ENCODE data around the gene RBM28. TPM values are rescaled to one million over a fixed set of nuclear protein-coding genes. Genes with fewer than 3 reads are reported as not detected.

Gene RBM28
- polyA plus RNA-seq, 1 donor (not counting 4 experiments of a cell fraction or from before 2014, with no cell fraction given), result 36.4 TPM

DNA sequence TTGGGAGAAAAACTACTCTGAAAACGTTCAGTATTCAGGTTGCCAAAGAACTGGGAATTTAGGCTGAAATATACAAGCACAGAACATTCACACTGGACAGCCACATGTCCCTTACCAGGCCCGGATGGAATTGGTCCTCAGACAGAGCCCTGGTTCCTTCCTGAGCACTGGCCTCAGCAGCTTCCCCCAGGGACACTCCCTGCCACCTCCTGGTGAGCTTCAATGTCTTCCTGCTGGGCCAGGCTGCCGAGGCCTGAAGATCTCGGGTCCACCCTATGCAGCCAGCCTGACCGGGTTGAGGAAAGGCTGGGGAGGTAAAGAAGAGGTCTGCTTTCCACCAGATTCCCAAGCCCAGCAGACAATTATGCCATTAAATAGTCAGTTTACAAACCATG lies 77.8 kb downstream of the RBM28 start:
- Histone ChIP-seq H3K9me3 (ENCODE audit: control insufficient read depth, low read depth, low read length) (no peaks in the 10 kb centered on the region), H2AFZ (ENCODE audit: control insufficient read depth, low read length) (no peak overlapping the region), H3K79me2 (ENCODE audit: control insufficient read depth, insufficient read depth, low read length) (no peaks in the 10 kb centered on the region), H4K20me1 (ENCODE audit: control insufficient read depth, extremely low read depth, insufficient read depth, low read length) (no peaks in the 10 kb centered on the region), H3K9me1 (ENCODE audit: control insufficient read depth, extremely low read depth, insufficient read depth, low read length) (no peaks in the 10 kb centered on the region), H3K9ac (ENCODE audit: control insufficient read depth, extremely low read depth, insufficient read depth, low read length) (no peak overlapping the region), H3K4me2 (ENCODE audit: control insufficient read depth, extremely low read depth, insufficient read depth, low read depth, low read length) (no peak overlapping the region), H3K27me3 (ENCODE audit: control insufficient read depth, extremely low read depth, insufficient read depth, low read length) (no peaks in the 10 kb centered on the region), H3K4me3 (ENCODE audit: control insufficient read depth in 2 of 3, extremely low read depth in 1 of 3, insufficient read depth in 2 of 3, low read depth in 1 of 3, low read length in 3 of 3) (no peak overlapping the region), H3K27ac (ENCODE audit: control insufficient read depth, insufficient read depth, low read length) (no peak overlapping the region), H3K4me1 (ENCODE audit: control insufficient read depth, extremely low read depth, insufficient read depth, low read length) (peaks cover 22% of the 10 kb centered on the region), H3K36me3 (ENCODE audit: control insufficient read depth in 2 of 2, extremely low read depth in 1 of 2, insufficient read depth in 2 of 2, low read length in 2 of 2) (no peaks in the 10 kb centered on the region)
- TF ChIP-seq, protein P1, sequence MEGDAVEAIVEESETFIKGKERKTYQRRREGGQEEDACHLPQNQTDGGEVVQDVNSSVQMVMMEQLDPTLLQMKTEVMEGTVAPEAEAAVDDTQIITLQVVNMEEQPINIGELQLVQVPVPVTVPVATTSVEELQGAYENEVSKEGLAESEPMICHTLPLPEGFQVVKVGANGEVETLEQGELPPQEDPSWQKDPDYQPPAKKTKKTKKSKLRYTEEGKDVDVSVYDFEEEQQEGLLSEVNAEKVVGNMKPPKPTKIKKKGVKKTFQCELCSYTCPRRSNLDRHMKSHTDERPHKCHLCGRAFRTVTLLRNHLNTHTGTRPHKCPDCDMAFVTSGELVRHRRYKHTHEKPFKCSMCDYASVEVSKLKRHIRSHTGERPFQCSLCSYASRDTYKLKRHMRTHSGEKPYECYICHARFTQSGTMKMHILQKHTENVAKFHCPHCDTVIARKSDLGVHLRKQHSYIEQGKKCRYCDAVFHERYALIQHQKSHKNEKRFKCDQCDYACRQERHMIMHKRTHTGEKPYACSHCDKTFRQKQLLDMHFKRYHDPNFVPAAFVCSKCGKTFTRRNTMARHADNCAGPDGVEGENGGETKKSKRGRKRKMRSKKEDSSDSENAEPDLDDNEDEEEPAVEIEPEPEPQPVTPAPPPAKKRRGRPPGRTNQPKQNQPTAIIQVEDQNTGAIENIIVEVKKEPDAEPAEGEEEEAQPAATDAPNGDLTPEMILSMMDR (optimal IDR thresholded peaks at IDR 0.05 in 1 of 3, IDR thresholded peaks at IDR 0.05 in 1 of 3, conservative IDR thresholded peaks at IDR 0.05 in 1 of 3; ENCODE audit: extremely low read depth in 1 of 3, insufficient read depth in 2 of 3, low read length in 3 of 3), result no peak
- TF ChIP-seq EZH2 (IDR thresholded peaks at IDR 0.05; ENCODE audit: low read length), result no peak
- DNase-seq (ENCODE audit: low read depth, low spot score) (no peak), FAIRE-seq (no peak)
- dilution Hi-C loops (cut with MboI; ENCODE audit: extremely low pct_ligation_motif_present, low sequenced_read_pairs), result no loop called here

DNA sequence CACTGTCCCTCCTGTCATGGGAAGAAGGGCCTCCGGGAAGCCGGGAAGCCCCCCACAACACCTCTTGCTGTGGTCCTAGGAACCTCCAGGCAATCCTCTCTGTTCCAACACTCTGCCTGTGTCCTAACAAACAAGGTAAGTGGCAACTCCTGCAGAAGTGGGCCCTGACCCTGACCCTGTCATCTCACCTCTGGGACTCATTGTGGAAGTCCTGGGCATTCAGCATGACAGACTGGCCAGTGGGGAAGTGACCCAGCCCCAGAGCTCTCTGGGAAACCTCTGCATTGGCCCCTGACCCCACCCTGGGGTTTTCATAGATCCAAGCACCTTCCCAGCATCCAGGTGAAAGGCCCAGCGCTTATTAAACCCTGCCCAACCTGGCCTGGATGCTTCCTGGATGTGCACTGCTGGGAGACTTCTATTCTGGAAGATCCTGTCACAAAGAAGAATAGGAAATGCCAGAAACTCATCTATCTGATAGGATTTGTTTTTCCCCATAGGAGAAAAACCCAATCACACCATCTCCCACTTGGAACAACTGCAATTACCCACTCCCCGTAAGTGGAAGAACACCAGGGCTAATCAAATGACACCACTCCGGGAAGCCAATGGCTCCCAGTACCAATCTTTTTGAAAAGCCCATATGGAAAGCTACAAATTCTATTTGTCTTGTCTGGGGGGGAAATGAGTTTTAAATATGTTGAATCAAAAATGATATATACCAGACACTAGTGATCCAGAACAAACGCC lies 78.4 kb downstream of the RBM28 start:
- Histone ChIP-seq H3K27ac (ENCODE audit: control insufficient read depth, insufficient read depth, low read length) (no peak overlapping the region), H3K79me2 (ENCODE audit: control insufficient read depth, insufficient read depth, low read length) (no peaks in the 10 kb centered on the region), H3K4me2 (ENCODE audit: control insufficient read depth, extremely low read depth, insufficient read depth, low read depth, low read length) (no peak overlapping the region), H2AFZ (ENCODE audit: control insufficient read depth, low read length) (no peak overlapping the region), H3K36me3 (ENCODE audit: control insufficient read depth in 2 of 2, extremely low read depth in 1 of 2, insufficient read depth in 2 of 2, low read length in 2 of 2) (no peaks in the 10 kb centered on the region), H3K9me3 (ENCODE audit: control insufficient read depth, low read depth, low read length) (no peaks in the 10 kb centered on the region), H3K4me3 (ENCODE audit: control insufficient read depth in 2 of 3, extremely low read depth in 1 of 3, insufficient read depth in 2 of 3, low read depth in 1 of 3, low read length in 3 of 3) (no peak overlapping the region), H3K4me1 (ENCODE audit: control insufficient read depth, extremely low read depth, insufficient read depth, low read length) (peaks cover 27% of the 10 kb centered on the region), H3K9ac (ENCODE audit: control insufficient read depth, extremely low read depth, insufficient read depth, low read length) (no peak overlapping the region), H3K27me3 (ENCODE audit: control insufficient read depth, extremely low read depth, insufficient read depth, low read length) (no peaks in the 10 kb centered on the region), H3K9me1 (ENCODE audit: control insufficient read depth, extremely low read depth, insufficient read depth, low read length) (no peaks in the 10 kb centered on the region), H4K20me1 (ENCODE audit: control insufficient read depth, extremely low read depth, insufficient read depth, low read length) (no peaks in the 10 kb centered on the region)
- dilution Hi-C loops (cut with MboI; ENCODE audit: extremely low pct_ligation_motif_present, low sequenced_read_pairs), result no loop called here
- TF ChIP-seq, protein P1 (optimal IDR thresholded peaks at IDR 0.05 in 1 of 3, IDR thresholded peaks at IDR 0.05 in 1 of 3, conservative IDR thresholded peaks at IDR 0.05 in 1 of 3; ENCODE audit: extremely low read depth in 1 of 3, insufficient read depth in 2 of 3, low read length in 3 of 3), result no peak
- TF ChIP-seq EZH2 (IDR thresholded peaks at IDR 0.05; ENCODE audit: low read length), result no peak
- DNase-seq (ENCODE audit: low read depth, low spot score), result no peak
- no peak for FAIRE-seq

Data from keratinocyte (primary cell).